IMR-90 (cell line): Measurements from ENCODE around the gene CCNL2. TPM values are rescaled to one million over a fixed set of nuclear protein-coding genes. Genes with fewer than 3 reads are reported as not detected.

Experiments used
- ATAC-seq: fragments of 200-7000 bp; cut with Tn5 transposase; 2 replicates; pipeline ENCODE4 v1.9.1; 2020; ENCODE audit warnings: low read depth, mild to moderate bottlenecking, moderate library complexity
- BruUV-seq: library from RNA; stranded (reverse); fragments of 400-500 nt; replicated peaks from 2 replicates; lab custom pipeline; 2021; lab: Mats Ljungman, UMichigan
- CTCF ChIA-PET: fragments of 300-600 bp; formaldehyde crosslinking; extraction: SDS; loops from one replicate; lab custom pipeline; 2021; ENCODE audit warnings: antibody characterized with exemption; lab: Yijun Ruan, JAX
- POLR2A ChIA-PET: fragments of 300-600 bp; sonication (Branson Sonifier 250); formaldehyde crosslinking; loops from one replicate; lab custom pipeline; 2022; ENCODE audit warnings: antibody characterized with exemption; ENCODE audit not compliant: unreplicated experiment; lab: Charles Lee
- DNase-seq: peaks from one replicate; pipeline ENCODE4 v3.0.0; 2013
- H2AFZ ChIP-seq: replicated peaks from 2 replicates; pipeline ENCODE3; 2013; ENCODE audit warnings: low read length, mild to moderate bottlenecking; ENCODE audit not compliant: poor library complexity
- H2AK5ac ChIP-seq: 2 replicates; pipeline ENCODE4 v1.6.1; 2013; ENCODE audit warnings: low read depth, low read length, inconsistent platforms
- H2AK9ac ChIP-seq: replicated peaks from 2 replicates; pipeline ENCODE3; 2013; ENCODE audit warnings: mild to moderate bottlenecking, low read depth, low read length, moderate library complexity; ENCODE audit not compliant: poor library complexity
- H2BK120ac ChIP-seq: 2 replicates; pipeline ENCODE4 v1.6.1; 2013; ENCODE audit warnings: low read depth, low read length, inconsistent platforms
- H2BK15ac ChIP-seq: 3 replicates; pipeline ENCODE4 v1.6.1; 2013; ENCODE audit warnings: low read depth, low read length, inconsistent platforms
- H2BK20ac ChIP-seq: 2 replicates; pipeline ENCODE4 v1.6.1; 2013; ENCODE audit warnings: low read depth, mild to moderate bottlenecking, inconsistent platforms, low read length, moderate library complexity
- H2BK5ac ChIP-seq: 2 replicates; pipeline ENCODE4 v1.6.1; 2013; ENCODE audit warnings: mild to moderate bottlenecking, low read depth, low read length, inconsistent platforms; ENCODE audit not compliant: poor library complexity, severe bottlenecking
- H3K14ac ChIP-seq: replicated peaks from 2 replicates; pipeline ENCODE4 v1.6.1; 2013; ENCODE audit warnings: low read depth, low read length, inconsistent platforms
- H3K18ac ChIP-seq: 2 replicates; pipeline ENCODE4 v1.6.1; 2013; ENCODE audit warnings: low read depth, low read length, control low read depth
- H3K23ac ChIP-seq: 2 replicates; pipeline ENCODE4 v1.6.1; 2013; ENCODE audit warnings: low read depth, low read length, inconsistent platforms
- H3K27ac ChIP-seq: 2 replicates; pipeline ENCODE4 v1.5.1; 2013; ENCODE audit warnings: mild to moderate bottlenecking, control low read depth, low read length; ENCODE audit not compliant: insufficient read depth
- H3K27me3 ChIP-seq: 2 replicates; pipeline ENCODE4 v1.6.1; 2013; ENCODE audit warnings: low read length; ENCODE audit not compliant: control insufficient read depth, insufficient read depth
- H3K36me3 ChIP-seq: 2 replicates; pipeline ENCODE4 v1.6.1; 2013; ENCODE audit warnings: low read length, mixed read lengths; ENCODE audit not compliant: control insufficient read depth, insufficient read depth
- H3K4ac ChIP-seq: 2 replicates; pipeline ENCODE4 v1.6.1; 2013; ENCODE audit warnings: low read depth, low read length, inconsistent platforms
- H3K4me1 ChIP-seq: 2 replicates; pipeline ENCODE4 v1.6.1; 2013; ENCODE audit warnings: low read length, mixed read lengths; ENCODE audit not compliant: control insufficient read depth, insufficient read depth
- H3K4me2 ChIP-seq: 2 replicates; pipeline ENCODE4 v1.6.1; 2013; ENCODE audit warnings: low read depth, mild to moderate bottlenecking, control low read depth, low read length, moderate library complexity
- H3K4me3 ChIP-seq: 2 replicates; pipeline ENCODE4 v1.5.1; 2013; ENCODE audit warnings: low read depth, mild to moderate bottlenecking, control low read depth, low read length, moderate library complexity; ENCODE audit not compliant: insufficient read depth
- H3K56ac ChIP-seq: 2 replicates; pipeline ENCODE4 v1.6.1; 2013; ENCODE audit warnings: low read length, inconsistent platforms; ENCODE audit not compliant: insufficient read depth; ENCODE audit errors: extremely low read depth
- H3K79me1 ChIP-seq, 2 experiments: 2 replicates each; pipeline ENCODE4 v1.6.1; 2013; ENCODE audit warnings: low read length in 2 of 2, inconsistent platforms in 1 of 2, low read depth in 1 of 2
- H3K9ac ChIP-seq: 2 replicates; pipeline ENCODE4 v1.6.1; 2013; ENCODE audit warnings: low read depth, low read length, control low read depth
- H3K9me1 ChIP-seq: 2 replicates; pipeline ENCODE4 v1.6.1; 2013; ENCODE audit warnings: low read length, inconsistent platforms; ENCODE audit not compliant: insufficient read depth
- H3K9me3 ChIP-seq: 2 replicates; pipeline ENCODE4 v1.6.1; 2013; ENCODE audit warnings: low read length; ENCODE audit not compliant: control insufficient read depth, insufficient read depth
- H4K20me1 ChIP-seq: 2 replicates; pipeline ENCODE4 v1.6.1; 2013; ENCODE audit warnings: low read length, inconsistent platforms; ENCODE audit not compliant: insufficient read depth
- H4K5ac ChIP-seq: 2 replicates; pipeline ENCODE4 v1.6.1; 2013; ENCODE audit warnings: mild to moderate bottlenecking, low read depth, low read length, control low read depth
- H4K8ac ChIP-seq, 2 experiments: 2 replicates each; pipeline ENCODE4 v1.6.1; 2013; ENCODE audit warnings: low read depth in 2 of 2, low read length in 2 of 2, control low read depth in 1 of 2, inconsistent platforms in 1 of 2
- H4K91ac ChIP-seq: 2 replicates; pipeline ENCODE4 v1.6.1; 2013; ENCODE audit warnings: low read depth, low read length, inconsistent platforms; ENCODE audit not compliant: insufficient read depth
- CHD1 ChIP-seq: IDR thresholded peaks from 2 replicates; pipeline ENCODE4 v1.6.1; 2012; ENCODE audit warnings: low read depth, low read length, improper control_type of control experiment
- ELK1 ChIP-seq: fragments of 150-350 bp; IDR thresholded peaks from 2 replicates; pipeline ENCODE4 v1.6.1; 2016; ENCODE audit warnings: low read depth, mild to moderate bottlenecking, low read length, moderate library complexity, borderline replicate concordance
- FOS ChIP-seq: fragments of 150-350 bp; IDR thresholded peaks from 2 replicates; pipeline ENCODE4 v1.6.1; 2016; ENCODE audit warnings: low read depth, low read length
- MAFK ChIP-seq: IDR thresholded peaks from 2 replicates; pipeline ENCODE4 v1.6.1; 2012; ENCODE audit warnings: low read depth, low read length, improper control_type of control experiment
- POLR2A ChIP-seq: IDR thresholded peaks from 2 replicates; pipeline ENCODE4 v1.6.1; 2012; ENCODE audit warnings: mild to moderate bottlenecking, low read depth, low read length
- RCOR1 ChIP-seq: IDR thresholded peaks from 2 replicates; pipeline ENCODE4 v1.6.1; 2012; ENCODE audit warnings: mild to moderate bottlenecking, low read length, improper control_type of control experiment; ENCODE audit not compliant: insufficient replicate concordance
- RFX5 ChIP-seq: IDR thresholded peaks from 2 replicates; pipeline ENCODE4 v1.8.0; 2012; ENCODE audit warnings: low read depth, mild to moderate bottlenecking, low read length, moderate library complexity
- USF2 ChIP-seq: fragments of 150-350 bp; IDR thresholded peaks from 2 replicates; pipeline ENCODE4 v1.6.1; 2017; ENCODE audit warnings: mild to moderate bottlenecking, antibody characterized with exemption, low read length, low read depth
- WGBS, 2 experiments: methylation state at CpG; one replicate each; pipeline versions ENCODE4 v1.1.5 to v1.1.7; 2013; ENCODE audit warnings: missing lambda C conversion rate in 2 of 2; ENCODE audit not compliant: insufficient read length in 1 of 2; ENCODE audit errors: extremely low coverage in 2 of 2; 5-methylcytosine and 5-hydroxymethylcytosine counted together
- dilution Hi-C: fragments of 300-500 bp; cut with HindIII; formaldehyde crosslinking; loops from one replicate; pipeline ENCODE4 v1.14.3; 2018; ENCODE audit warnings: low sequenced_read_pairs; ENCODE audit not compliant: unreplicated experiment
- in situ Hi-C: fragments of 300-500 bp; cut with MboI; formaldehyde crosslinking; loops from 3 replicates; pipeline ENCODE4 v1.14.3; 2019; ENCODE audit warnings: low sequenced_read_pairs, inconsistent platforms, mixed read lengths
- intact Hi-C: fragments of 100-400 bp; cut with micrococcal nuclease; formaldehyde crosslinking; loops from 2 replicates; pipeline ENCODE4 v1.10.0; 2022
- polyA plus RNA-seq, 3 experiments: library from polyadenylated mRNA; depleted of rRNA; stranded (reverse); fragments of >200 nt; gene quantifications; 2 replicates each; pipeline ENCODE4 v1.2.3, GENCODE V29; 2012; ENCODE audit warnings: low replicate concordance in 1 of 3
- total RNA-seq: library from RNA; depleted of rRNA; stranded (reverse); fragments of >200 nt; gene quantifications from 2 replicates; pipeline ENCODE4 v1.2.3, GENCODE V29; 2012

The CCNL2 gene
- total and polyA plus RNA-seq, 2 of the 4 experiments (the other 2 are of a cell fraction), result 53.9 to 239 TPM

GRCh38 chr1:1381294-1381693 lies 17.8 kb downstream of the CCNL2 start:
- DNase-seq (no peak), ATAC-seq (no peak)
- Histone ChIP-seq H2BK15ac (no peak overlapping the region), H3K79me1 (peaks cover 5 to 30% of the 10 kb centered on the region in 2 experiments), H4K91ac (no peak overlapping the region), H3K23ac (no peak overlapping the region), H2AK9ac (peak overlapping the region; percentile 16), H3K36me3 (peaks cover 18% of the 10 kb centered on the region), H4K5ac (no peak overlapping the region), H3K27me3 (no peaks in the 10 kb centered on the region), H2AFZ (no peak overlapping the region), H3K4ac (no peak overlapping the region), H4K20me1 (peaks cover 13% of the 10 kb centered on the region), H3K9ac (no peak overlapping the region), H3K4me1 (no peaks in the 10 kb centered on the region), H2AK5ac (no peak overlapping the region), H3K18ac (no peak overlapping the region), H4K8ac (no peak overlapping the region), H3K4me3 (no peak overlapping the region), H3K14ac (no peak overlapping the region), H2BK120ac (no peak overlapping the region), H3K56ac (no peak overlapping the region), H3K27ac (no peak overlapping the region), H3K9me1 (peaks cover under 1% of the 10 kb centered on the region; the same call in 1 of the 2 replicates), H3K4me2 (no peak overlapping the region), H2BK5ac (no peak overlapping the region), H2BK20ac (no peak overlapping the region), H3K9me3 (no peaks in the 10 kb centered on the region)
- dilution Hi-C loops (no loop called here), intact Hi-C loops (no loop called here), in situ Hi-C loops (no loop called here)
- ChIA-PET POLR2A (no interaction called here), CTCF (no interaction called here)
- TF ChIP-seq CHD1 (no peak), USF2 (no peak), MAFK (no peak), FOS (no peak), RCOR1 (no peak), RFX5 (no peak), POLR2A (no peak), ELK1 (no peak)
- BruUV-seq, result no TSS peak
- 100% methylated on average over 3 of the region's 8 CpGs; no CpG with 5 or more reads in 1 of the 2 experiments for WGBS, 2 experiments
